GM12878 (cell line): ENCODE results near the gene LYVE1. TPM values are rescaled to one million over a fixed set of nuclear protein-coding genes. Genes with fewer than 3 reads are reported as not detected.

Experiments used
- ATAC-seq: fragments of 200-7000 bp; cut with Tn5 transposase; 3 replicates; pipeline ENCODE4 v1.9.1; 2020; ENCODE audit warnings: mild to moderate bottlenecking, moderate library complexity
- BruUV-seq: library from RNA; stranded (reverse); fragments of 400-500 nt; replicated peaks from 2 replicates; lab custom pipeline; 2021; lab: Mats Ljungman, UMichigan
- CTCF ChIA-PET: fragments of 300-600 bp; sonication (Branson Sonifier 250); formaldehyde crosslinking; extraction: SDS; loops from one replicate; lab custom pipeline; 2021; ENCODE audit warnings: inconsistent platforms; lab: Yijun Ruan, JAX
- POLR2A ChIA-PET: fragments of 350-600 bp; formaldehyde crosslinking; extraction: SDS; loops from one replicate; lab custom pipeline; 2021; ENCODE audit warnings: inconsistent platforms; lab: Charles Lee
- RAD21 ChIA-PET: fragments of 300-600 bp; sonication (Branson Sonifier 250); formaldehyde crosslinking; loops from one replicate; lab custom pipeline; 2023; ENCODE audit warnings: antibody characterized with exemption; ENCODE audit not compliant: unreplicated experiment; lab: Charles Lee
- SMC1A ChIA-PET: fragments of 300-600 bp; sonication (Branson Sonifier 250); formaldehyde crosslinking; loops from one replicate; lab custom pipeline; 2023; ENCODE audit not compliant: unreplicated experiment, uncharacterized antibody; lab: Charles Lee
- DNase-seq: peaks from one replicate; pipeline ENCODE4 v3.0.0-alpha.2; 2011; ENCODE audit warnings: low read depth, low spot score
- FAIRE-seq: peaks from 3 replicates; lab custom pipeline; 2011; peaks lifted over from hg19 to GRCh38; lab: Jason Lieb, UNC
- H2AFZ ChIP-seq: 2 replicates; pipeline ENCODE4 v1.6.0; 2011; ENCODE audit warnings: low read depth, low read length, control low read depth; ENCODE audit not compliant: control insufficient read depth
- H3K27ac ChIP-seq: 2 replicates; pipeline ENCODE4 v1.5.1; 2011; ENCODE audit warnings: control low read depth; ENCODE audit not compliant: control insufficient read depth, insufficient read depth
- H3K27me3 ChIP-seq, 2 experiments: replicated peaks in 1 of 2; 2 replicates each; pipeline versions ENCODE4 v1.6.0 to v1.6.1; 2011; ENCODE audit warnings: low read length in 1 of 2; ENCODE audit not compliant: control insufficient read depth in 2 of 2, insufficient read depth in 2 of 2
- H3K36me3 ChIP-seq, 2 experiments: 2 replicates each; pipeline ENCODE4 v1.5.1; 2011; ENCODE audit warnings: low read length in 1 of 2; ENCODE audit not compliant: control insufficient read depth in 2 of 2, insufficient read depth in 2 of 2
- H3K4me1 ChIP-seq: 2 replicates; pipeline ENCODE4 v1.6.1; 2011; ENCODE audit warnings: mild to moderate bottlenecking, low read length, moderate library complexity, mixed read lengths; ENCODE audit not compliant: control insufficient read depth, insufficient read depth
- H3K4me2 ChIP-seq: 2 replicates; pipeline ENCODE4 v1.6.0; 2011; ENCODE audit warnings: control low read depth; ENCODE audit not compliant: control insufficient read depth, insufficient read depth
- H3K4me3 ChIP-seq: fragments of 200-600 bp; sonication (generic); 2 replicates; pipeline ENCODE4 v1.5.1; 2016
- H3K79me2 ChIP-seq: 2 replicates; pipeline ENCODE4 v1.6.0; 2011; ENCODE audit warnings: low read length; ENCODE audit not compliant: control insufficient read depth, insufficient read depth
- H3K9ac ChIP-seq: 2 replicates; pipeline ENCODE4 v1.8.0; 2011; ENCODE audit warnings: low read length, control low read depth, mixed read lengths; ENCODE audit not compliant: control insufficient read depth, insufficient read depth
- H3K9me3 ChIP-seq: replicated peaks from 3 replicates; pipeline ENCODE4 v1.5.1; 2011; ENCODE audit warnings: mild to moderate bottlenecking, low read length; ENCODE audit not compliant: control insufficient read depth, insufficient read depth
- H4K20me1 ChIP-seq: 2 replicates; pipeline ENCODE4 v1.6.0; 2011; ENCODE audit not compliant: control insufficient read depth, insufficient read depth
- BCL11A ChIP-seq: IDR thresholded peaks from 2 replicates; pipeline ENCODE4 v1.6.1; 2011; ENCODE audit warnings: low read depth, low read length
- CBX3 ChIP-seq: fragments of 200-600 bp; sonication (generic); IDR thresholded peaks from 2 replicates; pipeline ENCODE4 v1.6.1; 2016; ENCODE audit warnings: low read depth, borderline replicate concordance
- DPF2 ChIP-seq: fragments of 450-650 bp; IDR thresholded peaks from 2 replicates; pipeline ENCODE4 v1.6.1; 2017; ENCODE audit warnings: mild to moderate bottlenecking
- FOS ChIP-seq: IDR thresholded peaks from 3 replicates; pipeline ENCODE4 v1.6.1; 2011; ENCODE audit warnings: borderline replicate concordance; ENCODE audit not compliant: insufficient read length; ENCODE audit errors: extremely low read depth
- HCFC1 ChIP-seq: fragments of 150-350 bp; IDR thresholded peaks from 2 replicates; pipeline ENCODE4 v1.6.1; 2014; ENCODE audit warnings: low read length
- MAX ChIP-seq: IDR thresholded peaks from 2 replicates; pipeline ENCODE4 v1.6.1; 2012; ENCODE audit warnings: low read depth, low read length, improper control_type of control experiment
- MXI1 ChIP-seq: fragments of 150-350 bp; IDR thresholded peaks from 2 replicates; pipeline ENCODE4 v1.6.1; 2011; ENCODE audit warnings: low read depth, mild to moderate bottlenecking, inconsistent platforms, low read length, improper control_type of control experiment
- MYB ChIP-seq: fragments of 150-350 bp; IDR thresholded peaks from 2 replicates; pipeline ENCODE4 v1.6.1; 2014; ENCODE audit warnings: mild to moderate bottlenecking, low read depth, low read length, borderline replicate concordance
- NR2C2 ChIP-seq: IDR thresholded peaks from 2 replicates; pipeline ENCODE4 v1.6.1; 2011; ENCODE audit warnings: borderline replicate concordance, low read depth; ENCODE audit not compliant: control insufficient read depth, insufficient read length
- PAX8 ChIP-seq: fragments of 450-650 bp; IDR thresholded peaks from 2 replicates; pipeline ENCODE4 v1.6.1; 2017; ENCODE audit warnings: mild to moderate bottlenecking, moderate library complexity
- RCOR1 ChIP-seq: conservative IDR thresholded peaks from 2 replicates; pipeline ENCODE4 v1.6.1; 2012; ENCODE audit warnings: low read depth, low read length, improper control_type of control experiment
- SMAD1 ChIP-seq: fragments of 450-650 bp; IDR thresholded peaks from 2 replicates; pipeline ENCODE4 v1.6.1; 2018; ENCODE audit warnings: mild to moderate bottlenecking, low read depth; ENCODE audit not compliant: partially characterized antibody
- SRF ChIP-seq, 2 experiments: IDR thresholded peaks; 2 replicates each; pipeline ENCODE4 v1.6.1; 2011; ENCODE audit warnings: low read depth in 2 of 2, low read length in 2 of 2, mild to moderate bottlenecking in 1 of 2, moderate library complexity in 1 of 2
- WGBS: methylation state at CpG from one replicate; pipeline ENCODE4 v1.1.6; 2016; ENCODE audit warnings: low lambda C conversion rate; ENCODE audit not compliant: insufficient replicate concordance, insufficient coverage; ENCODE audit errors: missing lambda C conversion rate; 5-methylcytosine and 5-hydroxymethylcytosine counted together
- in situ Hi-C: fragments of 300-500 bp; cut with MboI; formaldehyde crosslinking; loops from 9 replicates; pipeline ENCODE4 v1.14.3; 2018; ENCODE audit warnings: mixed read lengths
- intact Hi-C: fragments of 100-400 bp; cut with micrococcal nuclease; formaldehyde crosslinking; loops from one replicate; pipeline ENCODE4 v1.14.2; 2022; ENCODE audit not compliant: unreplicated experiment
- polyA plus RNA-seq, 11 experiments: library from polyadenylated mRNA; depleted of rRNA in 4 of 11; unstranded in 6 of 11; stranded (reverse) in 5 of 11; fragments of >200 nt; fragmentation: Nextera tagmentation in 4 of 11; fragmentation: Illumina TruSeq in 1 of 11; extraction: Ambion mirVana in 4 of 11; extraction: Trizol in 1 of 11; gene quantifications; 1 replicate in 1 of 11; 2 replicates in 10 of 11; pipeline versions ENCODE4 v1.2.1 to v1.2.3, GENCODE V29; 2011 to 2016; ENCODE audit warnings: inconsistent platforms in 2 of 11, missing spikeins in 2 of 11, low read depth in 1 of 11
- total RNA-seq, 4 experiments: library from RNA; depleted of rRNA in 3 of 4; stranded (reverse); fragments of >200 nt in 3 of 4; fragmentation: Illumina TruSeq in 1 of 4; extraction: Trizol in 1 of 4; gene quantifications; 2 replicates each; pipeline versions ENCODE4 v1.2.1 to v1.2.3, GENCODE V29; 2013 to 2021
- TF ChIP-seq, protein P1 (sequence below): IDR thresholded peaks from 2 replicates; pipeline ENCODE4 v1.6.1; 2011; ENCODE audit warnings: mild to moderate bottlenecking, low read depth, low read length, moderate library complexity; ENCODE audit not compliant: insufficient replicate concordance
- TF ChIP-seq, protein P2 (sequence below): fragments of 450-650 bp; formaldehyde crosslinking; IDR thresholded peaks from 2 replicates; pipeline ENCODE4 v1.4.0; 2022; ENCODE audit warnings: mild to moderate bottlenecking, moderate library complexity
- TF ChIP-seq, protein P3 (sequence below): IDR thresholded peaks from 2 replicates; pipeline ENCODE4 v1.6.1; 2012; ENCODE audit warnings: mild to moderate bottlenecking, low read depth, low read length

The LYVE1 gene
- total and polyA plus RNA-seq, 10 of the 15 experiments (the other 5 are each of a cell fraction or from before 2014, with no cell fraction given): 0.15 TPM; not detected in 9

DNA sequence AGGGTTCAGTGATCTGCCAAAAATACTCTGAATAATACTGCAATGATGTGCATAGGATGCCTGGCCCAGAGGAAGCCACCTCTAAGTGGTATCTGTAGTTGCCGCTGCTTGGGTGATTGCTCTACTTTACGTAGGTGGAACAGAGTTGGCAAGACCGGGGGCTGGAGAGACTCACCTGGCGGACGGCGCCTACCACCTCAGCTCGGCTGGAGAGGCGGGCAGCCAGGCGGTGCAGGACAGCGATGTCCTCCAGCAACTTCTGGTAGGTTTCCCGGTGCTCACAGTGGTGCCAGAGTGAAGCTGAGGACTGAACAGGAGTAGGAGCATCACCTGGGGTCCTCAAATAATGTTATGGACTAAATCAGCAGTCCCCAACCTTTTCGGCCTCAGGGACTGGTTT, 34.5 kb upstream of the LYVE1 start (continued):
- no peak for TF ChIP-seq SRF (IDR thresholded peaks at IDR 0.05; ENCODE audit: low read depth in 2 of 2, low read length in 2 of 2)
- TF ChIP-seq NR2C2: no peak
- TF ChIP-seq HCFC1: no peak
- TF ChIP-seq MAX: no peak
- no peak for TF ChIP-seq SMAD1
- no peak for TF ChIP-seq DPF2
- no peak for TF ChIP-seq MYB

DNA sequence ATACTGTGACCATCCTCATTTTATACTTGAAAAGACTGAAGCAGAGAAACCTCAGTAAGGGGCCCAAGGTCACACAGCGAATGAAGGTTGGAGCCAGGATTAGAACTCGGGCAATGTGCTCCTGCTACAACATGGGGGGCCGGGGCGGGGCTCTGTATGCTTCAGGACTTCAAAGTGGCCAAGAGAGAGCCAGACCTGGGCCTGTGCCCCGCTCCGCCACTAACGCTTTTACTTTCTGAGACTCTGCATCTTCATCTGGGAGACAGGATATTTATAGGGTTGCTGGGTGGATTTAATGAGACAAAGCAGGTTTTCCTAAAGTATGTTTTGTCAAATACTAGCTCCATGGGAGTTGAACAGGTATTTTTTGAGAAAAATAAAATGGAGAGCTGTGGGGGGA, 33.9 kb upstream of the LYVE1 start:
- H3K9ac ChIP-seq: no peak overlapping the region
- RAD21 ChIA-PET: no interaction called here
- no peaks in the 10 kb centered on the region for H3K9me3 ChIP-seq
- intact Hi-C loops (no loop called here), in situ Hi-C loops (no loop called here)
- no peak for ATAC-seq
- no peak for FAIRE-seq
- SMC1A ChIA-PET: no interaction called here
- CTCF ChIA-PET: no interaction called here
- H3K36me3 ChIP-seq: no peaks in the 10 kb centered on the region
- POLR2A ChIA-PET: interaction anchor here (0.6 kb wide), 1 partner anchor 90 kb away, joined by 6 read pairs; no protein-coding TSS in a partner anchor
- no peak for DNase-seq
- peaks cover 11% of the 10 kb centered on the region for H3K4me1 ChIP-seq
- BruUV-seq: no TSS peak
- no peak overlapping the region for H3K27ac ChIP-seq
- H2AFZ ChIP-seq: no peak overlapping the region
- no peak overlapping the region for H3K4me2 ChIP-seq
- H3K27me3 ChIP-seq: peaks cover 0 to 3% of the 10 kb centered on the region in 2 experiments; a peak in 2 of 4 replicates
- H3K4me3 ChIP-seq: no peak overlapping the region
- no peaks in the 10 kb centered on the region for H4K20me1 ChIP-seq
- WGBS: 44% methylated on average over 7 of the region's 7 CpGs
- H3K79me2 ChIP-seq: no peaks in the 10 kb centered on the region
- TF ChIP-seq, protein P1, sequence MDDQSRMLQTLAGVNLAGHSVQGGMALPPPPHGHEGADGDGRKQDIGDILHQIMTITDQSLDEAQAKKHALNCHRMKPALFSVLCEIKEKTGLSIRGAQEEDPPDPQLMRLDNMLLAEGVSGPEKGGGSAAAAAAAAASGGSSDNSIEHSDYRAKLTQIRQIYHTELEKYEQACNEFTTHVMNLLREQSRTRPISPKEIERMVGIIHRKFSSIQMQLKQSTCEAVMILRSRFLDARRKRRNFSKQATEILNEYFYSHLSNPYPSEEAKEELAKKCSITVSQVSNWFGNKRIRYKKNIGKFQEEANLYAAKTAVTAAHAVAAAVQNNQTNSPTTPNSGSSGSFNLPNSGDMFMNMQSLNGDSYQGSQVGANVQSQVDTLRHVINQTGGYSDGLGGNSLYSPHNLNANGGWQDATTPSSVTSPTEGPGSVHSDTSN: no peak
- no peak for TF ChIP-seq PAX8
- no peak for TF ChIP-seq FOS
- TF ChIP-seq BCL11A: no peak
- no peak for TF ChIP-seq MXI1
- no peak for TF ChIP-seq RCOR1
- no peak for TF ChIP-seq CBX3
- TF ChIP-seq, protein P2, sequence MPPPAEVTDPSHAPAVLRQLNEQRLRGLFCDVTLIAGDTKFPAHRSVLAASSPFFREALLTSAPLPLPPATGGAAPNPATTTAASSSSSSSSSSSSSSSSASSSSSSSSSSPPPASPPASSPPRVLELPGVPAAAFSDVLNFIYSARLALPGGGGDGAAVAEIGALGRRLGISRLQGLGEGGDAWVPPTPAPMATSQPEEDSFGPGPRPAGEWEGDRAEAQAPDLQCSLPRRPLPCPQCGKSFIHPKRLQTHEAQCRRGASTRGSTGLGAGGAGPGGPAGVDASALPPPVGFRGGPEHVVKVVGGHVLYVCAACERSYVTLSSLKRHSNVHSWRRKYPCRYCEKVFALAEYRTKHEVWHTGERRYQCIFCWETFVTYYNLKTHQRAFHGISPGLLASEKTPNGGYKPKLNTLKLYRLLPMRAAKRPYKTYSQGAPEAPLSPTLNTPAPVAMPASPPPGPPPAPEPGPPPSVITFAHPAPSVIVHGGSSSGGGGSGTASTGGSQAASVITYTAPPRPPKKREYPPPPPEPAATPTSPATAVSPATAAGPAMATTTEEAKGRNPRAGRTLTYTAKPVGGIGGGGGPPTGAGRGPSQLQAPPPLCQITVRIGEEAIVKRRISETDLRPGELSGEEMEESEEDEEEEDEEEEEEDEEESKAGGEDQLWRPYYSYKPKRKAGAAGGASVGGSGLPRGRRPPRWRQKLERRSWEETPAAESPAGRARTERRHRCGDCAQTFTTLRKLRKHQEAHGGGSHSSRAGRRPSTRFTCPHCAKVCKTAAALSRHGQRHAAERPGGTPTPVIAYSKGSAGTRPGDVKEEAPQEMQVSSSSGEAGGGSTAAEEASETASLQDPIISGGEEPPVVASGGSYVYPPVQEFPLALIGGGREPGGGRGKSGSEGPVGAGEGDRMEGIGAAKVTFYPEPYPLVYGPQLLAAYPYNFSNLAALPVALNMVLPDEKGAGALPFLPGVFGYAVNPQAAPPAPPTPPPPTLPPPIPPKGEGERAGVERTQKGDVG (CRISPR knock-in tag): no peak
- TF ChIP-seq, protein P3, sequence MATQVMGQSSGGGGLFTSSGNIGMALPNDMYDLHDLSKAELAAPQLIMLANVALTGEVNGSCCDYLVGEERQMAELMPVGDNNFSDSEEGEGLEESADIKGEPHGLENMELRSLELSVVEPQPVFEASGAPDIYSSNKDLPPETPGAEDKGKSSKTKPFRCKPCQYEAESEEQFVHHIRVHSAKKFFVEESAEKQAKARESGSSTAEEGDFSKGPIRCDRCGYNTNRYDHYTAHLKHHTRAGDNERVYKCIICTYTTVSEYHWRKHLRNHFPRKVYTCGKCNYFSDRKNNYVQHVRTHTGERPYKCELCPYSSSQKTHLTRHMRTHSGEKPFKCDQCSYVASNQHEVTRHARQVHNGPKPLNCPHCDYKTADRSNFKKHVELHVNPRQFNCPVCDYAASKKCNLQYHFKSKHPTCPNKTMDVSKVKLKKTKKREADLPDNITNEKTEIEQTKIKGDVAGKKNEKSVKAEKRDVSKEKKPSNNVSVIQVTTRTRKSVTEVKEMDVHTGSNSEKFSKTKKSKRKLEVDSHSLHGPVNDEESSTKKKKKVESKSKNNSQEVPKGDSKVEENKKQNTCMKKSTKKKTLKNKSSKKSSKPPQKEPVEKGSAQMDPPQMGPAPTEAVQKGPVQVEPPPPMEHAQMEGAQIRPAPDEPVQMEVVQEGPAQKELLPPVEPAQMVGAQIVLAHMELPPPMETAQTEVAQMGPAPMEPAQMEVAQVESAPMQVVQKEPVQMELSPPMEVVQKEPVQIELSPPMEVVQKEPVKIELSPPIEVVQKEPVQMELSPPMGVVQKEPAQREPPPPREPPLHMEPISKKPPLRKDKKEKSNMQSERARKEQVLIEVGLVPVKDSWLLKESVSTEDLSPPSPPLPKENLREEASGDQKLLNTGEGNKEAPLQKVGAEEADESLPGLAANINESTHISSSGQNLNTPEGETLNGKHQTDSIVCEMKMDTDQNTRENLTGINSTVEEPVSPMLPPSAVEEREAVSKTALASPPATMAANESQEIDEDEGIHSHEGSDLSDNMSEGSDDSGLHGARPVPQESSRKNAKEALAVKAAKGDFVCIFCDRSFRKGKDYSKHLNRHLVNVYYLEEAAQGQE: no peak
- TF ChIP-seq HCFC1: no peak
